Measurements from ENCODE around the gene SERPINF2.
"Not testable (repeated sequence)": the region's sequence is repeated elsewhere in the genome, so short reads cannot be mapped to it uniquely, and the experiment has no call there.

SERPINF2 gene

GRCh38 chr17:1735418-1735817, 7.3 kb upstream of the SERPINF2 start:
- no peak for DNase-seq (ENCODE audit: low read depth in 1 of 2, low spot score in 1 of 2)

GRCh38 chr17:1735834-1736347, 6.8 kb upstream of the SERPINF2 start:
- no peak for DNase-seq (ENCODE audit: low read depth in 1 of 2, low spot score in 1 of 2)

GRCh38 chr17:1736348-1737281, 6.1 kb upstream of the SERPINF2 start:
- peak in 1 of 2 donors; percentile 47 for DNase-seq (ENCODE audit: low read depth in 1 of 2, low spot score in 1 of 2)

GRCh38 chr17:1737531-1738291, 5.0 kb upstream of the SERPINF2 start:
- no peak for DNase-seq (ENCODE audit: low read depth in 1 of 2, low spot score in 1 of 2)

GRCh38 chr17:1741899-1742298, 772 bp upstream of the SERPINF2 start:
- not testable (repeated sequence) for DNase-seq (ENCODE audit: low read depth in 1 of 2, low spot score in 1 of 2)

- DNase-seq (ENCODE audit: low read depth in 1 of 2, low spot score in 1 of 2): no peak
Observed at GRCh38 chr17:1743088-1743439, 393 bp downstream of the SERPINF2 start.

- no peak for DNase-seq (ENCODE audit: low read depth in 1 of 2, low spot score in 1 of 2)
Observed at GRCh38 chr17:1744551-1745512, 2.2 kb downstream of the SERPINF2 start.

- no peak for DNase-seq (ENCODE audit: low read depth in 1 of 2, low spot score in 1 of 2)
Observed at GRCh38 chr17:1745513-1746020, 2.9 kb downstream of the SERPINF2 start.

GRCh38 chr17:1746975-1747543, 4.4 kb downstream of the SERPINF2 start:
- no peak for DNase-seq (ENCODE audit: low read depth in 1 of 2, low spot score in 1 of 2)

GRCh38 chr17:1750628-1751027, 8.0 kb downstream of the SERPINF2 start:
- DNase-seq (ENCODE audit: low read depth in 1 of 2, low spot score in 1 of 2): no peak

GRCh38 chr17:1752425-1753262, 10.0 kb downstream of the SERPINF2 start:
- no peak for DNase-seq (ENCODE audit: low read depth in 1 of 2, low spot score in 1 of 2)

GRCh38 chr17:1753767-1754429, 11.2 kb downstream of the SERPINF2 start:
- no peak for DNase-seq (ENCODE audit: low read depth in 1 of 2, low spot score in 1 of 2)

- DNase-seq (ENCODE audit: low read depth in 1 of 2, low spot score in 1 of 2): no peak
Observed at GRCh38 chr17:1754430-1755112, 11.9 kb downstream of the SERPINF2 start.

- DNase-seq (ENCODE audit: low read depth in 1 of 2, low spot score in 1 of 2): no peak
Observed at GRCh38 chr17:1755252-1755826, 12.7 kb downstream of the SERPINF2 start.

- DNase-seq (ENCODE audit: low read depth in 1 of 2, low spot score in 1 of 2): no peak
Observed at GRCh38 chr17:1755827-1756262, 13.2 kb downstream of the SERPINF2 start.

GRCh38 chr17:1758807-1759206, 16.1 kb downstream of the SERPINF2 start:
- DNase-seq (ENCODE audit: low read depth in 1 of 2, low spot score in 1 of 2): no peak

- DNase-seq (ENCODE audit: low read depth in 1 of 2, low spot score in 1 of 2): no peak
Observed at GRCh38 chr17:1759529-1759928, 16.9 kb downstream of the SERPINF2 start.

Data from activated CD4-positive, alpha-beta T cell treated with anti-CD3 and anti-CD28 coated beads, Interleukin-2, amount 50 U/mL, for 24 hours (primary cell).